K562 (cell line): ENCODE measurements around the gene ERBB3. TPM values are rescaled to one million over a fixed set of nuclear protein-coding genes. Genes with fewer than 3 reads are reported as not detected.

Experiments
- ATF1 ChIP-seq, 2 experiments: fragments of 450-650 bp in 1 of 2; IDR thresholded peaks; 2 replicates each; pipeline ENCODE4 v1.6.1; 2016; ENCODE audit warnings: missing compliant biosample characterization in 1 of 2, missing genetic modification characterization in 1 of 2
- CBX2 ChIP-seq: fragments of 200-600 bp; sonication (generic); IDR thresholded peaks from one replicate; pipeline ENCODE4 v1.6.1; 2012; ENCODE audit warnings: mild to moderate bottlenecking, low read length, inconsistent platforms; ENCODE audit not compliant: insufficient read depth, poor library complexity, severe bottlenecking
- E2F4 ChIP-seq: sonication (generic); formaldehyde crosslinking; IDR thresholded peaks from 2 replicates; pipeline ENCODE4 v1.8.0; 2022; ENCODE audit warnings: mild to moderate bottlenecking, low read depth, missing genetic modification reagents
- ETV1 ChIP-seq: fragments of 450-650 bp; conservative IDR thresholded peaks from 2 replicates; pipeline ENCODE4 v1.6.1; 2016; ENCODE audit warnings: missing genetic modification characterization, control low read depth, low read depth, missing compliant biosample characterization
- FOXP4 ChIP-seq: sonication (generic); formaldehyde crosslinking; IDR thresholded peaks from 2 replicates; pipeline ENCODE4 v1.8.0; 2022; ENCODE audit warnings: mild to moderate bottlenecking, missing genetic modification reagents, borderline replicate concordance
- GATAD2B ChIP-seq: fragments of 450-650 bp; IDR thresholded peaks from 2 replicates; pipeline ENCODE4 v1.6.1; 2017; ENCODE audit warnings: mild to moderate bottlenecking, borderline replicate concordance
- HLTF ChIP-seq: fragments of 450-650 bp; IDR thresholded peaks from 2 replicates; pipeline ENCODE4 v1.6.1; 2016
- KDM2B ChIP-seq: fragments of 250-450 bp; sonication (Bioruptor Pico); IDR thresholded peaks from 2 replicates; pipeline ENCODE4 v1.8.0; 2021; ENCODE audit warnings: mild to moderate bottlenecking, moderate library complexity
- MCM2 ChIP-seq: fragments of 450-650 bp; IDR thresholded peaks from 2 replicates; pipeline ENCODE4 v1.6.1; 2017; ENCODE audit warnings: low read depth, mild to moderate bottlenecking
- MTA2 ChIP-seq: fragments of 450-650 bp; IDR thresholded peaks from 2 replicates; pipeline ENCODE4 v1.6.1; 2016; ENCODE audit warnings: low read depth
- MXI1 ChIP-seq: IDR thresholded peaks from 2 replicates; pipeline ENCODE4 v1.6.1; 2011; ENCODE audit warnings: low read depth, mild to moderate bottlenecking, improper control_type of control experiment, low read length
- NR2C1 ChIP-seq, 2 experiments: fragments of 450-650 bp; IDR thresholded peaks; 2 replicates each; pipeline ENCODE4 v1.6.1; 2017; ENCODE audit warnings: mild to moderate bottlenecking in 2 of 2, antibody characterized with exemption in 1 of 2, inconsistent platforms in 1 of 2, missing compliant biosample characterization in 1 of 2, missing genetic modification characterization in 1 of 2
- NR4A1 ChIP-seq, 2 experiments: fragments of 250-450 bp in 1 of 2; fragments of 450-650 bp in 1 of 2; sonication (Bioruptor Pico) in 1 of 2; IDR thresholded peaks; 2 replicates each; pipeline versions ENCODE4 v1.4.0 to v1.6.1; 2016 to 2020; ENCODE audit warnings: mild to moderate bottlenecking in 2 of 2, missing compliant biosample characterization in 1 of 2, missing genetic modification characterization in 1 of 2, moderate library complexity in 1 of 2
- PTRF ChIP-seq: fragments of 450-650 bp; IDR thresholded peaks from 2 replicates; pipeline ENCODE4 v1.6.1; 2016; ENCODE audit warnings: mild to moderate bottlenecking, missing genetic modification characterization, missing compliant biosample characterization
- RB1 ChIP-seq: fragments of 450-650 bp; IDR thresholded peaks from 2 replicates; pipeline ENCODE4 v1.6.1; 2017; ENCODE audit warnings: low read depth, mild to moderate bottlenecking
- RNF219 ChIP-seq: fragments of 250-450 bp; sonication (Bioruptor Pico); IDR thresholded peaks from 2 replicates; pipeline ENCODE4 v1.5.0; 2022; ENCODE audit warnings: mild to moderate bottlenecking
- SNRNP70 ChIP-seq: fragments of 200-400 bp; formaldehyde crosslinking; optimal IDR thresholded peaks from 2 replicates; pipeline ENCODE3; 2017; ENCODE audit warnings: low read depth, low read length
- SP2 ChIP-seq: IDR thresholded peaks from 2 replicates; pipeline ENCODE4 v1.6.1; 2011; ENCODE audit warnings: mild to moderate bottlenecking, low read depth, low read length, moderate library complexity; ENCODE audit not compliant: poor library complexity, severe bottlenecking; ENCODE audit errors: extremely low read depth
- THAP7 ChIP-seq: fragments of 250-450 bp; sonication (Bioruptor Pico); IDR thresholded peaks from 2 replicates; pipeline ENCODE4 v1.5.0; 2021
- ZFPM2 ChIP-seq: fragments of 250-450 bp; sonication (Bioruptor Pico); IDR thresholded peaks from 2 replicates; pipeline ENCODE4 v1.5.1; 2022; ENCODE audit warnings: mild to moderate bottlenecking
- ZNF175 ChIP-seq: fragments of 200-800 bp; sonication (Bioruptor generic); IDR thresholded peaks from 2 replicates; pipeline ENCODE4 v1.6.1; 2016; ENCODE audit warnings: low read depth, mild to moderate bottlenecking, missing genetic modification characterization, missing compliant biosample characterization
- ZNF551 ChIP-seq: fragments of 250-450 bp; sonication (Bioruptor Pico); IDR thresholded peaks from 2 replicates; pipeline ENCODE4 v1.5.0; 2021; ENCODE audit warnings: mild to moderate bottlenecking, moderate library complexity
- polyA plus RNA-seq, 8 experiments: library from polyadenylated mRNA; depleted of rRNA in 4 of 8; stranded (reverse) in 5 of 8; unstranded in 3 of 8; fragments of >200 nt; fragmentation: Nextera tagmentation in 2 of 8; fragmentation: Illumina TruSeq in 1 of 8; extraction: Ambion mirVana in 2 of 8; extraction: Trizol in 1 of 8; gene quantifications; 2 replicates each; pipeline versions ENCODE4 v1.2.1 to v1.2.3, GENCODE V29; 2011 to 2014; ENCODE audit warnings: inconsistent platforms in 1 of 8, missing spikeins in 1 of 8
- total RNA-seq, 7 experiments: library from RNA; depleted of rRNA in 6 of 7; stranded (reverse); fragments of >200 nt in 6 of 7; fragmentation: Illumina TruSeq in 2 of 7; extraction: Trizol in 2 of 7; gene quantifications; 2 replicates each; pipeline versions ENCODE4 v1.2.1 to v1.2.3, GENCODE V29; 2011 to 2021; ENCODE audit warnings: low replicate concordance in 1 of 7

The ERBB3 gene
- total and polyA plus RNA-seq, 9 of the 15 experiments (the other 6 are each of a cell fraction or from before 2014, with no cell fraction given): 1.5 to 5.4 (median 3.8) TPM

- TF ChIP-seq FOXP4 (no peak), ATF1 (CRISPR knock-in tag; IDR thresholded peaks at IDR 0.05) (no peak), ATF1 (tag; IDR thresholded peaks at IDR 0.05) (no peak), SP2 (no peak), E2F4 (CRISPR knock-in tag) (no peak), MXI1 (no peak), GATAD2B (peak; percentile 85; the same call in 1 of the 2 replicates), PTRF (no peak), SNRNP70 (no peak), ZFPM2 (CRISPR knock-in tag) (no peak), NR2C1 (IDR thresholded peaks at IDR 0.05) (no peak), NR2C1 (tag; IDR thresholded peaks at IDR 0.05) (peak; percentile 13; the same call in 1 of the 2 replicates), ZNF551 (no peak), NR4A1 (CRISPR knock-in tag; IDR thresholded peaks at IDR 0.05) (no peak), NR4A1 (tag; IDR thresholded peaks at IDR 0.05) (no peak), THAP7 (no peak), RNF219 (CRISPR knock-in tag) (no peak), KDM2B (CRISPR knock-in tag) (no peak), MTA2 (peak; percentile 81), ETV1 (tag) (peak; percentile 79), RB1 (no peak), CBX2 (no peak), ZNF175 (0 out of 2 replicates have a peak, but pooled peaks have one; percentile 68), HLTF (no peak), MCM2 (no peak)
These were observed 46.8 kb downstream of the ERBB3 start (continued) for GRCh38 chr12:56126732-56127239.
